Nephron (organoid): ENCODE data around the gene VAMP4.

Experiments
- H3K27ac Mint-ChIP-seq, 3 experiments: 2 replicates each; pipeline ENCODE4 v1.8.0; 2020; ENCODE audit warnings: mixed read lengths in 3 of 3, mild to moderate bottlenecking in 2 of 3, moderate library complexity in 1 of 3
- H3K27me3 Mint-ChIP-seq: 2 replicates; pipeline ENCODE4 v1.8.0; 2021; ENCODE audit warnings: low read depth, mild to moderate bottlenecking, moderate library complexity, mixed read lengths
- H3K36me3 Mint-ChIP-seq: 2 replicates; pipeline ENCODE4 v1.8.0; 2020; ENCODE audit warnings: low read depth, mixed read lengths
- H3K4me1 Mint-ChIP-seq: 2 replicates; pipeline ENCODE4 v1.8.0; 2020; ENCODE audit warnings: mixed read lengths
- H3K4me3 Mint-ChIP-seq, 3 experiments: 2 replicates each; pipeline ENCODE4 v1.8.0; 2020; ENCODE audit warnings: mild to moderate bottlenecking in 3 of 3, mixed read lengths in 3 of 3, moderate library complexity in 2 of 3
- H3K9me3 Mint-ChIP-seq: 2 replicates; pipeline ENCODE4 v1.8.0; 2020; ENCODE audit warnings: mixed read lengths
- TF ChIP-seq, protein P1 (sequence below), 3 experiments: fragments of 200-600 bp; sonication (generic); IDR thresholded peaks; one replicate each; pipeline ENCODE4 v1.5.0; 2021; ENCODE audit warnings: antibody characterized with exemption in 3 of 3; ENCODE audit not compliant: unreplicated experiment in 3 of 3

Gene VAMP4

DNA sequence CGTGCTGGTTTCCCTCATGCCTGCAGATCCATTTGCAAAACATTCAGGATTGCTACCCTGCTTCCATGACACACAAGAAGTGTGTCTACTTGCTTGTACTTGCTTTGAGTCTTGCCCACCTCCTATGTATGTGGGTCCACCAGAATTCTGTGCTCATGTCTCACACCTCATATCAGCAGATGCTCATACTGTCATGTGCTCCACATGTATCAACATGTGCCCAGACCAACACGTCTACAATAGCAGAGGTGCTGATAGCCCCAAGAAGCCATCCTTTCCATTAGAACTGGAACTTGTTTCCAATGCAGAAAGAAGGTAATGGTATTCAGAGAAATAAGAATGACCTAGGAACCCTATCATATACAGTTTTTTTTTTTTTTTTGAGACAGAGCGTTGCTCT lies 61.5 kb downstream of the VAMP4 start:
- Mint-ChIP-seq H3K4me1 (peaks cover under 1% of the 10 kb centered on the region), H3K36me3 (no peaks in the 10 kb centered on the region), H3K27me3 (no peaks in the 10 kb centered on the region), H3K9me3 (no peaks in the 10 kb centered on the region), H3K4me3 (no peak overlapping the region), H3K27ac (no peak overlapping the region)
- TF ChIP-seq, protein P1, sequence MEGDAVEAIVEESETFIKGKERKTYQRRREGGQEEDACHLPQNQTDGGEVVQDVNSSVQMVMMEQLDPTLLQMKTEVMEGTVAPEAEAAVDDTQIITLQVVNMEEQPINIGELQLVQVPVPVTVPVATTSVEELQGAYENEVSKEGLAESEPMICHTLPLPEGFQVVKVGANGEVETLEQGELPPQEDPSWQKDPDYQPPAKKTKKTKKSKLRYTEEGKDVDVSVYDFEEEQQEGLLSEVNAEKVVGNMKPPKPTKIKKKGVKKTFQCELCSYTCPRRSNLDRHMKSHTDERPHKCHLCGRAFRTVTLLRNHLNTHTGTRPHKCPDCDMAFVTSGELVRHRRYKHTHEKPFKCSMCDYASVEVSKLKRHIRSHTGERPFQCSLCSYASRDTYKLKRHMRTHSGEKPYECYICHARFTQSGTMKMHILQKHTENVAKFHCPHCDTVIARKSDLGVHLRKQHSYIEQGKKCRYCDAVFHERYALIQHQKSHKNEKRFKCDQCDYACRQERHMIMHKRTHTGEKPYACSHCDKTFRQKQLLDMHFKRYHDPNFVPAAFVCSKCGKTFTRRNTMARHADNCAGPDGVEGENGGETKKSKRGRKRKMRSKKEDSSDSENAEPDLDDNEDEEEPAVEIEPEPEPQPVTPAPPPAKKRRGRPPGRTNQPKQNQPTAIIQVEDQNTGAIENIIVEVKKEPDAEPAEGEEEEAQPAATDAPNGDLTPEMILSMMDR (IDR thresholded peaks at IDR 0.05; ENCODE audit: unreplicated experiment in 3 of 3), result no peak

DNA sequence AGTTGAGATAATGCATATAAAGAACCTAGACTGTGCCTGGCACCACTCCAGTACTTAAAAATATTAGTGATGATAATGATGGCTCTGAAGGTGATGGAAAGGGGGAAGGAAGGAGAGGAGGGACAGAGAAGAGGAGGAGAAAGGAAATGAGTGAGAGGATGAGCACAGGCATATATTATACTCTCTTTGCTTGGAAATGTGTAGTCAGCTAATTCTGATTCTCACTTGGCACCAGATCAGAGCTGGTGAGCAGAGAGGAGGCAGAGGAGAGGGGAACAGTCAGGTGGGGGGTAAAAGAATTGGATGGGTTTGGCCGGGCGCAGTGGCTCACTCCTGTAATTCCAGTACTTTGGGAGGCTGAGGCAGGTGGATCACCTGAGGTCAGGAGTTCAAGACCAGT lies 65.0 kb downstream of the VAMP4 start:
- H3K4me3 Mint-ChIP-seq, result no peak overlapping the region
- TF ChIP-seq, protein P1 (IDR thresholded peaks at IDR 0.05; ENCODE audit: unreplicated experiment in 3 of 3), result no peak
- H3K4me1 Mint-ChIP-seq, result no peaks in the 10 kb centered on the region
- H3K36me3 Mint-ChIP-seq, result no peaks in the 10 kb centered on the region
- peaks cover 1% of the 10 kb centered on the region for H3K9me3 Mint-ChIP-seq
- no peak overlapping the region for H3K27ac Mint-ChIP-seq
- no peaks in the 10 kb centered on the region for H3K27me3 Mint-ChIP-seq

GRCh38 chr1:171674431-171675405 lies 67.1 kb downstream of the VAMP4 start:
- H3K9me3 Mint-ChIP-seq, result peaks cover 2% of the 10 kb centered on the region
- no peaks in the 10 kb centered on the region for H3K4me1 Mint-ChIP-seq
- TF ChIP-seq, protein P1 (IDR thresholded peaks at IDR 0.05; ENCODE audit: unreplicated experiment in 3 of 3), result no peak
- H3K4me3 Mint-ChIP-seq, result no peak overlapping the region
- no peak overlapping the region for H3K27ac Mint-ChIP-seq
- H3K27me3 Mint-ChIP-seq, result no peaks in the 10 kb centered on the region
- no peaks in the 10 kb centered on the region for H3K36me3 Mint-ChIP-seq

DNA sequence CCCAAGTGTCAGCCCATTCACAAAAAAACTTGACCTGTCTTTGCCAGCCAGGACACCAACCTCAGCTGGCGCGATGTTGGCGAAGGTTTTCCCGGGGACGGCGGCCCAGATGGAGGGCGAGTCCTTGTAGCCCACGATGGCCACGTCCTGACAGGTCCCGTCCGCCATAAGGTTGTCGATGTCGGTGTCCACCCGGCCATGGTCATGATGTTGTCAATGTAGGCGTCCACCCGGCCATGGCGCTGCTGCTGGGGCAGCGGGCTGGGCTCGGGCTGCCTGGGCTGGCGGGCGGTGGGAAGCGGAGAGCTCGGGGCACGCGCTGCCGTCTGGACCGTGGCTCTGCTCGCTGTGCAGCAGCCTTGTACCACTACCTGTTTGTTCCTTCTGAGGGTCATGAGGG lies 71.1 kb downstream of the VAMP4 start:
- no peaks in the 10 kb centered on the region for H3K36me3 Mint-ChIP-seq
- peaks cover 2% of the 10 kb centered on the region for H3K9me3 Mint-ChIP-seq
- TF ChIP-seq, protein P1 (IDR thresholded peaks at IDR 0.05; ENCODE audit: unreplicated experiment in 3 of 3), result no peak
- H3K4me1 Mint-ChIP-seq, result no peaks in the 10 kb centered on the region
- no peak overlapping the region for H3K27ac Mint-ChIP-seq
- peaks cover under 1% of the 10 kb centered on the region for H3K27me3 Mint-ChIP-seq
- no peak overlapping the region for H3K4me3 Mint-ChIP-seq

DNA sequence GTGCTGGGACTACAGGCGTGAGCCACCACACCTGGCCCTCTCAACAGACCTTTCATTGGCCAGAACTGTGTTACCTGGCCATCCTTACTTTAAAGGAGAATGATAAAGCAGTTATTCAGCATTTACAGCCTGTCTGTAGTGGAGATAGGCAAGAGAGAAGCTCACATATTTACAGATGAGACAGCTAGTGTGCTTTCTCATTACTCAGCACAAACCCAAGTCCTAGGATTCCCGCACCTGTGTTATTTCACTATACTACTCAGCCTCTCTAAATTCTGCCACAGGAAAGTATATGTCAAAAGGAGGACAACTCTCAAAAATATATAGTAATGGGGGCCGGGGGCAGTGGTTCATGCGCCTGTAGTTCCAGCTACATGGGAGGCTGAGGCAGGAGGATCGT lies 73.5 kb downstream of the VAMP4 start:
- H3K9me3 Mint-ChIP-seq, result peaks cover 2% of the 10 kb centered on the region
- H3K4me1 Mint-ChIP-seq, result no peaks in the 10 kb centered on the region
- peaks cover 5% of the 10 kb centered on the region for H3K27me3 Mint-ChIP-seq
- H3K4me3 Mint-ChIP-seq, result no peak overlapping the region
- H3K27ac Mint-ChIP-seq, result no peak overlapping the region
- no peaks in the 10 kb centered on the region for H3K36me3 Mint-ChIP-seq
- TF ChIP-seq, protein P1 (IDR thresholded peaks at IDR 0.05; ENCODE audit: unreplicated experiment in 3 of 3), result no peak
